ENCODE measurements around the gene GHSR. TPM values are rescaled to one million over a fixed set of nuclear protein-coding genes. Genes with fewer than 3 reads are reported as not detected.

The GHSR gene
- total and polyA plus RNA-seq, 7 experiments from 2014 or later = not detected

DNA sequence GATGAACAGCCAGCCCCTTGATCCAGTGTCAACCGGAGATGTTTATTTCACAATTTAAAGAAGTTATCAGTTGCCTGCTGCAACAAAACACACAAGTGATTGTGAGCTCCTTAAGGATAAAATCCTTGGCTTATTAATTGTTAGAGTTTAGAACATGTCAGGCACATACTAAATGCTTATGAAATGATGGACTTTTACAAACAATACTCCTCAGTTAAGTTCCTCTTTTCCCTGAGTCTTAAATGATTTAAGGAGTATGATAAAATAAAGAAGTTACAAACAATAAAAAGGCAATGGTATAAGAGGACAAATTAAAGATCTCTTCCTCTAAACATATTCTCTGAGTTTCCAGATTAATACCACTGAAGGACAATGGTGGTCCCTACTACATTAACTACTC lies 5.7 kb downstream of the GHSR start:
- ATAC-seq (no peak), DNase-seq (no peak)
- Mint-ChIP-seq H3K36me3 (peaks cover 0 to 6% (median 4%) of the 10 kb centered on the region in 5 donors), H3K4me1 (peaks cover 7 to 11% (median 10%) of the 10 kb centered on the region in 7 donors), H3K27me3 (peaks cover 53 to 76% (median 68%) of the 10 kb centered on the region in 5 donors), H3K9me3 (peaks cover 0 to 5% (median 2%) of the 10 kb centered on the region in 11 donors), H3K27ac (no peak overlapping the region), H3K4me3 (no peak overlapping the region)
- intact Hi-C loops (cut with micrococcal nuclease) = no loop called here
- Histone ChIP-seq H3K4me1 (ENCODE audit: control insufficient read depth in 2 of 2, insufficient read depth in 2 of 2, low read length in 2 of 2) (peaks cover 7% of the 10 kb centered on the region in 2 donors), H3K4me3 (ENCODE audit: low read length) (no peak overlapping the region), H3K27ac (ENCODE audit: low read depth, low read length) (no peak overlapping the region), H3K9me3 (ENCODE audit: control insufficient read depth in 2 of 3, low read length in 3 of 3) (no peaks in the 10 kb centered on the region), H3K27me3 (ENCODE audit: control insufficient read depth in 2 of 2, insufficient read depth in 2 of 2, low read length in 2 of 2) (peaks cover 0 to 7% of the 10 kb centered on the region in 2 donors), H3K36me3 (ENCODE audit: control insufficient read depth in 2 of 3, insufficient read depth in 3 of 3, low read length in 3 of 3) (no peaks in the 10 kb centered on the region)
- ChIA-PET CTCF (no interaction called here), POLR2A (no interaction called here)

DNA sequence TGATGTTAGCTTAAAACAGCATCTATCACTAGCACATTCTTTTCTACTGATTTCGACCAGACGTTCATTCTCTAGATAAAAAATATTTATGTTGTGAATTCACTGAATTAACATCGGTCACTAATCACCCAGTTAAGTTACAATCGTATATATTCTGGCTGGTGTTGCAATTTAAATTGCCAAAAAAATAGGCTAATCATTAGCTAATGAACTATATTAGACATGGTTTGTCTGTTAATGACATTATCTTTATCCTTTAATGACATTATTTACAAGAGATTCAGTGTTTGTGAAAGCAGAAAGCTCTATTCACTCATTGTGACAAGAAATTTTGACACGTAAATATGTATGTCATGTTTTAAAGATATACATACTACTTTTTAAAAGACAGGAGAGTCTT lies 6.7 kb downstream of the GHSR start:
- DNase-seq (no peak), ATAC-seq (no peak)
- intact Hi-C loops (cut with micrococcal nuclease) = no loop called here
- CTCF ChIA-PET = no interaction called here
- Histone ChIP-seq H3K27ac (ENCODE audit: low read depth, low read length) (no peak overlapping the region), H3K9me3 (ENCODE audit: control insufficient read depth in 2 of 3, low read length in 3 of 3) (no peaks in the 10 kb centered on the region), H3K4me3 (ENCODE audit: low read length) (no peak overlapping the region), H3K36me3 (ENCODE audit: control insufficient read depth in 2 of 3, insufficient read depth in 3 of 3, low read length in 3 of 3) (no peaks in the 10 kb centered on the region), H3K4me1 (ENCODE audit: control insufficient read depth in 2 of 2, insufficient read depth in 2 of 2, low read length in 2 of 2) (no peaks in the 10 kb centered on the region), H3K27me3 (ENCODE audit: control insufficient read depth in 2 of 2, insufficient read depth in 2 of 2, low read length in 2 of 2) (peaks cover 0 to 4% of the 10 kb centered on the region in 2 donors)
- no peaks in the 10 kb centered on the region for H3K36me3 Mint-ChIP-seq
- POLR2A ChIA-PET = no interaction called here
- no peak overlapping the region for H3K4me3 Mint-ChIP-seq
- peaks cover 0 to 4% (median under 1%) of the 10 kb centered on the region in 7 donors for H3K4me1 Mint-ChIP-seq
- H3K9me3 Mint-ChIP-seq = peaks cover 0 to 2% (median 0%) of the 10 kb centered on the region in 11 donors
- H3K27ac Mint-ChIP-seq = no peak overlapping the region
- peaks cover 45 to 67% (median 58%) of the 10 kb centered on the region in 5 donors for H3K27me3 Mint-ChIP-seq

DNA sequence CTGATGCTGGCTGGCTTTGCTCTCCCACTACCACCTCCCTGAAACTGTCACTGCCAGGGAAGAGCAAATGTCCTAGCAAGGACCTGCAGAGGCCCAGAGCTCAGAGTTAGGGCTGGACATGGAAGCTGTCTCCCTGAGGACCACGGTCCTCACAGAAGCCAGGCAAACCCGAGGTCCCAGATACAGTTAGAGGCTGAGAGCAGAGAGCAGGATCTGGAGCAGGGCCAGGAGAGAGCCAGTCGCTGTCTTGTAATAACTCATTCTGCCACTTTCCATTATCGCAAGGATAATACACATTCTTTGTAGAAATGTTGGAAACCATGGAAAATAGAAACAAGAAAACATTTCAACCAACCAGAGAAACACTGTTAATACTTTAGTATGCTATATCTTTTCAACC lies 10.1 kb downstream of the GHSR start:
- H3K36me3 ChIP-seq (ENCODE audit: control insufficient read depth in 2 of 3, insufficient read depth in 3 of 3, low read length in 3 of 3) = no peaks in the 10 kb centered on the region
- no peak for ATAC-seq
- Mint-ChIP-seq H3K36me3 (peaks cover 0 to 9% (median 0%) of the 10 kb centered on the region in 5 donors), H3K27ac (no peak overlapping the region), H3K27me3 (peaks cover 28 to 50% (median 40%) of the 10 kb centered on the region in 5 donors), H3K4me3 (no peak overlapping the region), H3K4me1 (no peaks in the 10 kb centered on the region), H3K9me3 (peaks cover 1 to 15% (median 6%) of the 10 kb centered on the region in 11 donors)
- H3K9me3 ChIP-seq (ENCODE audit: control insufficient read depth in 2 of 3, low read length in 3 of 3) = peaks cover 0 to 1% (median 0%) of the 10 kb centered on the region in 3 experiments
- CTCF ChIA-PET = no interaction called here
- no peak overlapping the region for H3K4me3 ChIP-seq (ENCODE audit: low read length)
- POLR2A ChIA-PET = no interaction called here
- H3K27ac ChIP-seq (ENCODE audit: low read depth, low read length) = no peak overlapping the region
- no peaks in the 10 kb centered on the region for H3K4me1 ChIP-seq (ENCODE audit: control insufficient read depth in 2 of 2, insufficient read depth in 2 of 2, low read length in 2 of 2)
- intact Hi-C loops (cut with micrococcal nuclease) = no loop called here
- no peaks in the 10 kb centered on the region for H3K27me3 ChIP-seq (ENCODE audit: control insufficient read depth in 2 of 2, insufficient read depth in 2 of 2, low read length in 2 of 2)
- DNase-seq = no peak

DNA sequence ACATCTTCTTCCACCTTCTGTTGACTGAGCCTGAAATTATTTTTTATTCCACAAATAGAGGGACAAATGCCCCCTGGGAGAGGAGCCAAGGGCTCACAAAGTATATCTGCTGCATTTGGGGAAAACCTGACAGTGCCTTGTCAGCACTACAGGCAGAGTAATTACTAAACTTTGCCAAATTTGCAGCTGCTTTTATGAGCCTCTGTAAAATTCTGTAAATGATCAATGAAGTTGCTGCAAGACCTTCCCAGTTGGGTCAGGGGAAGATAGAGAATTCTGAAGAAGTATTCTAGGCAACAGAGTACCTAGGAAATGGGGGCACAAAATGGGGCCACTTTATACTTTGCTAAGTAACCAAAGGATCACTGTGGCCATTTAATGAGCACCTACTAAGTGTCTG lies 10.5 kb downstream of the GHSR start:
- Mint-ChIP-seq H3K9me3 (peaks cover 3 to 19% (median 6%) of the 10 kb centered on the region in 11 donors), H3K4me1 (no peaks in the 10 kb centered on the region), H3K27ac (no peak overlapping the region), H3K36me3 (peaks cover 0 to 9% (median 0%) of the 10 kb centered on the region in 5 donors), H3K4me3 (no peak overlapping the region), H3K27me3 (peaks cover 25 to 47% (median 38%) of the 10 kb centered on the region in 5 donors)
- peaks cover 0 to 5% (median 0%) of the 10 kb centered on the region in 3 experiments for H3K9me3 ChIP-seq (ENCODE audit: control insufficient read depth in 2 of 3, low read length in 3 of 3)
- DNase-seq = no peak
- H3K27me3 ChIP-seq (ENCODE audit: control insufficient read depth in 2 of 2, insufficient read depth in 2 of 2, low read length in 2 of 2) = no peaks in the 10 kb centered on the region
- no peak overlapping the region for H3K4me3 ChIP-seq (ENCODE audit: low read length)
- POLR2A ChIA-PET = no interaction called here
- CTCF ChIA-PET = no interaction called here
- no peak for ATAC-seq
- intact Hi-C loops (cut with micrococcal nuclease) = no loop called here
- H3K36me3 ChIP-seq (ENCODE audit: control insufficient read depth in 2 of 3, insufficient read depth in 3 of 3, low read length in 3 of 3) = no peaks in the 10 kb centered on the region
- no peak overlapping the region for H3K27ac ChIP-seq (ENCODE audit: low read depth, low read length)
- no peaks in the 10 kb centered on the region for H3K4me1 ChIP-seq (ENCODE audit: control insufficient read depth in 2 of 2, insufficient read depth in 2 of 2, low read length in 2 of 2)

DNA sequence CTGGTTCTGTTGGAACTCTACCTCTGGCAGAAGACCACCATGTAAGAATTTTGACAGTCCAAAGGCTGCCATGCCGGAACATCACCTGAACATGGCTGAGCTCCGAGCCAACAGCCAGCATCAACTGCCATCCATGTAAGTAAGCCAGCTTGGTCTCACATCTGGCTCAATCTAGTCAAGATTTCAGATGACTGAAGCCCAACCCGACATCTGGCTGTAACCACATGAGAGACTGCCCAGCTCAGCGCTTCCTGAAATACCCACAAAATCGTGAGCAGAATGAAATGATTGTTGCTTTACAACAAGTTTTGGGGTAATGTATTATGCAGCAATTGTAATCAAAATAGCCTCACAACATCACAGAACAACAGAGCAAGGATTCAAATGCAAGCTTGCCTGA lies 32.9 kb downstream of the GHSR start:
- Mint-ChIP-seq H3K27me3 (peaks cover 40 to 59% (median 52%) of the 10 kb centered on the region in 5 donors), H3K9me3 (peaks cover 0 to 8% (median 2%) of the 10 kb centered on the region in 11 donors), H3K36me3 (no peaks in the 10 kb centered on the region), H3K4me3 (no peak overlapping the region), H3K27ac (no peak overlapping the region), H3K4me1 (no peaks in the 10 kb centered on the region)
- ATAC-seq (no peak), DNase-seq (no peak)
- Histone ChIP-seq H3K36me3 (ENCODE audit: control insufficient read depth in 2 of 3, insufficient read depth in 3 of 3, low read length in 3 of 3) (no peaks in the 10 kb centered on the region), H3K27ac (ENCODE audit: low read depth, low read length) (no peak overlapping the region), H3K4me3 (ENCODE audit: low read length) (no peak overlapping the region), H3K4me1 (ENCODE audit: control insufficient read depth in 2 of 2, insufficient read depth in 2 of 2, low read length in 2 of 2) (no peaks in the 10 kb centered on the region), H3K9me3 (ENCODE audit: control insufficient read depth in 2 of 3, low read length in 3 of 3) (no peaks in the 10 kb centered on the region), H3K27me3 (ENCODE audit: control insufficient read depth in 2 of 2, insufficient read depth in 2 of 2, low read length in 2 of 2) (no peaks in the 10 kb centered on the region)
- intact Hi-C loops (cut with micrococcal nuclease) = no loop called here
- POLR2A ChIA-PET = no interaction called here
- CTCF ChIA-PET = interaction anchor here (0.6 kb wide), 1 partner anchor 480 kb away, joined by 4 read pairs; no protein-coding TSS in a partner anchor

DNA sequence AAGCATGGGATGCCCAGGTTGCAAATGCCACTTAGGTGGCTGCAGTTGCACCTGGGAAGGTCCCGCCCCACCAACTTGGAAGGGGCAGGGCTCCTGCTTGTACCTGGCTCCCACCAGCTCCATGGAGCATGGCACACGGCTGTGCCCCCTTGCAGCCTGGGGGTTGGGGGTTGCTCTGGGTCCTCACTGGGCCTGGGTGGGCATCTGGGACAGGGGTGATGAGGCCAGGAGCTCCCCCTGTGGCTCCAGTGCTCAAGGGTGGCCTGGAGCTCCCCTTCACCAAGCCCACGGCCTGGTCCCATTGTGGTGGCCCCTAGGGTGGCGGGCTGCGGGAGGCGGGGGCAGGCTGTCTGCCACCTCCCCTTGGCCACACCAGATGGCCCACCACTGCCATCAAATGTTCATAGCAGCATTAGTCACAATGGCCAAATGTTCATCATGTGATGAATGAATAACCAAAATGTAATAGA lies 36.7 kb downstream of the GHSR start:
- H3K9me3 ChIP-seq (ENCODE audit: control insufficient read depth in 2 of 3, low read length in 3 of 3) = no peaks in the 10 kb centered on the region
- no peaks in the 10 kb centered on the region for H3K4me1 ChIP-seq (ENCODE audit: control insufficient read depth in 2 of 2, insufficient read depth in 2 of 2, low read length in 2 of 2)
- Mint-ChIP-seq H3K4me1 (no peaks in the 10 kb centered on the region), H3K9me3 (peaks cover 0 to 8% (median 2%) of the 10 kb centered on the region in 11 donors), H3K27me3 (peaks cover 20 to 37% (median 22%) of the 10 kb centered on the region in 5 donors), H3K27ac (no peak overlapping the region), H3K4me3 (no peak overlapping the region), H3K36me3 (no peaks in the 10 kb centered on the region)
- POLR2A ChIA-PET = no interaction called here
- H3K4me3 ChIP-seq (ENCODE audit: low read length) = no peak overlapping the region
- intact Hi-C loops (cut with micrococcal nuclease) = no loop called here
- H3K36me3 ChIP-seq (ENCODE audit: control insufficient read depth in 2 of 3, insufficient read depth in 3 of 3, low read length in 3 of 3) = no peaks in the 10 kb centered on the region
- no peak overlapping the region for H3K27ac ChIP-seq (ENCODE audit: low read depth, low read length)
- CTCF ChIA-PET = no interaction called here
- ATAC-seq (no peak), DNase-seq (no peak)
- H3K27me3 ChIP-seq (ENCODE audit: control insufficient read depth in 2 of 2, insufficient read depth in 2 of 2, low read length in 2 of 2) = no peaks in the 10 kb centered on the region

DNA sequence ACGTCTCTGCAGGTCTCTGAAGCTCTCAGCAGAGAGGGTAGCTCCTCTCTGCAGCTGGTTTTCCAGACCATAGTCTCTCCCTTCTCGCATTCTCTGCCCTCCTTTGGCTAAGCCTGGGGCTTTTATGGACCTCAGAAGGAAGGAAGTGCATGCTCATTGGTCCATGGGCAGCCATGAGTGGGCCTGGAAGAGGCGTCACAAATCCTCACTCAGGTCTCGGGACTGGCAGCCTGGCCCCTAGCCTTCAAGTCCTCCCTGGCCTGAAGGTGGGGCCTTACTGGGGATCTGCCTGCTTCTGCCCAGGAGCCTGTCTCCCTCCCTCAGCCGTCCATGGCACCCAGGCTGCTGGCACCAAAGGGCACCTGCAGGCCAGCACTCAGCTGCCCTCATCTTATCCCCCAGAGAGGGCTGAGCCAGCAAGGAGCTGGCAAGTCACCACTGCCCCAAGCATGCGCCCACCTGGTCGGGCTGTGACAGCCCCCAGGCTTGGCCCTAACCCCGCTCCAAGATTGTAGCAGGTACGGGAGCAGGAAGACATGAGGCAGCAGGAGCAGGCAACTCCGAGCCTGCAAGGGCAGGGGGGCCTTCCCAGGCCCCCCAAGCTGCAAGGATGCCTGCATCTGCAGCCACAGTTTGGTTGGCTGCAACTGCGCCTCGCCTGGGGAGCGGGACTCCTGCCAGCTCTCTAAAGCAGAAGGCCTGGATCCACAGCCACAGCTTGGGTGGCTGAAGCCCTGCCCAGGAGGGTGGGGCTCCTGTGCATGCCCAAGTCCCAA lies 37.4 kb downstream of the GHSR start:
- ChIA-PET CTCF (no interaction called here), POLR2A (no interaction called here)
- H3K4me1 Mint-ChIP-seq = no peaks in the 10 kb centered on the region
- H3K27me3 Mint-ChIP-seq = peaks cover 15 to 33% (median 20%) of the 10 kb centered on the region in 5 donors
- no peaks in the 10 kb centered on the region for H3K36me3 Mint-ChIP-seq
- Histone ChIP-seq H3K27me3 (ENCODE audit: control insufficient read depth in 2 of 2, insufficient read depth in 2 of 2, low read length in 2 of 2) (no peaks in the 10 kb centered on the region), H3K27ac (ENCODE audit: low read depth, low read length) (no peak overlapping the region), H3K4me3 (ENCODE audit: low read length) (no peak overlapping the region), H3K36me3 (ENCODE audit: control insufficient read depth in 2 of 3, insufficient read depth in 3 of 3, low read length in 3 of 3) (no peaks in the 10 kb centered on the region), H3K4me1 (ENCODE audit: control insufficient read depth in 2 of 2, insufficient read depth in 2 of 2, low read length in 2 of 2) (no peaks in the 10 kb centered on the region), H3K9me3 (ENCODE audit: control insufficient read depth in 2 of 3, low read length in 3 of 3) (no peaks in the 10 kb centered on the region)
- ATAC-seq (no peak), DNase-seq (no peak)
- peaks cover 0 to 8% (median 2%) of the 10 kb centered on the region in 11 donors for H3K9me3 Mint-ChIP-seq
- no peak overlapping the region for H3K27ac Mint-ChIP-seq
- intact Hi-C loops (cut with micrococcal nuclease) = no loop called here
- no peak overlapping the region for H3K4me3 Mint-ChIP-seq

All from naive thymus-derived CD4-positive, alpha-beta T cell (primary cell).